AG04449 (cell line): ENCODE results near the gene QKI.
"Not testable (repeated sequence)": the region's sequence is repeated elsewhere in the genome, so short reads cannot be mapped to it uniquely, and the experiment has no call there.

Source experiments
- CTCF ChIA-PET: fragments of 350-600 bp; formaldehyde crosslinking; extraction: SDS; loops from one replicate; lab custom pipeline; 2021; ENCODE audit warnings: antibody characterized with exemption; lab: Yijun Ruan, JAX
- POLR2A ChIA-PET: fragments of 400-600, 350-600 bp; formaldehyde crosslinking; extraction: SDS; loops from one replicate; lab custom pipeline; 2020; ENCODE audit warnings: antibody characterized with exemption, inconsistent platforms; lab: Yijun Ruan, JAX
- DNase-seq: peaks from one replicate; pipeline ENCODE4 v3.0.0-alpha.2; 2010; ENCODE audit warnings: low read depth, low spot score
- H3K4me3 ChIP-seq: 2 replicates; pipeline ENCODE4 v1.5.1; 2011; ENCODE audit warnings: low read depth, mild to moderate bottlenecking, control low read depth, low read length
- CTCF ChIP-seq: IDR thresholded peaks from one replicate; pipeline ENCODE4 v1.5.1; 2011; ENCODE audit warnings: mild to moderate bottlenecking, moderate library complexity, low read length, control low read depth, inconsistent platforms; ENCODE audit not compliant: insufficient read depth; ENCODE audit errors: missing control alignments

Gene QKI

GRCh38 chr6:163429858-163430448, 15.4 kb downstream of the QKI start:
- POLR2A ChIA-PET = no interaction called here
- no peak overlapping the region for H3K4me3 ChIP-seq
- DNase-seq = no peak
- no peak for TF ChIP-seq CTCF
- CTCF ChIA-PET = interaction anchor here (1.4 to 2.5 kb wide), 2 partner anchors 10 to 526 kb away, joined by 3 to 12 read pairs; no protein-coding TSS in a partner anchor

GRCh38 chr6:163432300-163432699, 17.8 kb downstream of the QKI start:
- ChIA-PET POLR2A (no interaction called here), CTCF (no interaction called here)
- no peak for TF ChIP-seq CTCF
- no peak overlapping the region for H3K4me3 ChIP-seq
- DNase-seq = no peak

GRCh38 chr6:163433486-163433885, 19.0 kb downstream of the QKI start:
- POLR2A ChIA-PET, H3K4me3 ChIP-seq, CTCF ChIA-PET, DNase-seq: not testable (repeated sequence)

- ChIA-PET CTCF (interaction anchor here (1.2 kb wide), 1 partner anchor 146 kb away, joined by 3 read pairs; no protein-coding TSS in a partner anchor), POLR2A (no interaction called here)
- TF ChIP-seq CTCF = no peak
- H3K4me3 ChIP-seq = no peak overlapping the region
- no peak for DNase-seq
These were observed 20.5 kb downstream of the QKI start for GRCh38 chr6:163435023-163435422.

GRCh38 chr6:163436843-163437242, 22.3 kb downstream of the QKI start:
- H3K4me3 ChIP-seq = no peak overlapping the region
- ChIA-PET POLR2A (no interaction called here), CTCF (no interaction called here)
- TF ChIP-seq CTCF = no peak
- no peak for DNase-seq

- DNase-seq = no peak
- no peak overlapping the region for H3K4me3 ChIP-seq
- POLR2A ChIA-PET = no interaction called here
- TF ChIP-seq CTCF = no peak
- CTCF ChIA-PET = interaction anchor here (0.7 kb wide), 1 partner anchor 83 kb away, joined by 3 read pairs; no protein-coding TSS in a partner anchor
These were observed 22.9 kb downstream of the QKI start for GRCh38 chr6:163437466-163437865.
